KMS-11 (cell line): ENCODE measurements around the gene L1CAM.

Experiments
- H2AFZ ChIP-seq: fragments of 200-600 bp; sonication (generic); 2 replicates; pipeline ENCODE4 v1.6.1; 2016; ENCODE audit warnings: antibody characterized with exemption, mixed run types, low read depth
- H3K27ac ChIP-seq: fragments of 200-600 bp; sonication (generic); 2 replicates; pipeline ENCODE4 v1.6.1; 2016; ENCODE audit warnings: mild to moderate bottlenecking, mixed run types
- H3K27me3 ChIP-seq: fragments of 200-600 bp; sonication (generic); 2 replicates; pipeline ENCODE4 v1.6.1; 2017; ENCODE audit warnings: mild to moderate bottlenecking, low read depth, mixed run types, moderate library complexity; ENCODE audit not compliant: insufficient read depth
- H3K36me3 ChIP-seq: fragments of 200-600 bp; sonication (generic); 2 replicates; pipeline ENCODE4 v1.6.1; 2017; ENCODE audit warnings: mild to moderate bottlenecking, mixed run types; ENCODE audit not compliant: insufficient read depth
- H3K4me1 ChIP-seq: fragments of 200-600 bp; sonication (generic); 2 replicates; pipeline ENCODE4 v1.6.1; 2016; ENCODE audit warnings: mild to moderate bottlenecking, low read depth, mixed run types; ENCODE audit not compliant: poor library complexity, severe bottlenecking
- H3K4me2 ChIP-seq: fragments of 200-600 bp; sonication (generic); 2 replicates; pipeline ENCODE4 v1.7.0; 2016; ENCODE audit warnings: mild to moderate bottlenecking, mixed run types
- H3K4me3 ChIP-seq: fragments of 200-600 bp; sonication (generic); IDR thresholded peaks from 2 replicates; pipeline ENCODE4 v1.6.1; 2017; ENCODE audit warnings: low read depth, low read length, mixed read lengths; ENCODE audit not compliant: insufficient read depth
- H3K79me2 ChIP-seq: fragments of 200-600 bp; sonication (generic); 2 replicates; pipeline ENCODE4 v1.6.1; 2016; ENCODE audit warnings: low read depth, mixed run types; ENCODE audit not compliant: insufficient read depth
- H3K9ac ChIP-seq: fragments of 200-600 bp; sonication (generic); 2 replicates; pipeline ENCODE4 v1.6.1; 2016; ENCODE audit warnings: mild to moderate bottlenecking, mixed run types
- H4K20me1 ChIP-seq: fragments of 200-600 bp; sonication (generic); 2 replicates; pipeline ENCODE4 v1.6.1; 2016; ENCODE audit warnings: mild to moderate bottlenecking, mixed run types; ENCODE audit not compliant: insufficient read depth
- CTCF ChIP-seq: fragments of 200-600 bp; sonication (generic); conservative IDR thresholded peaks from 2 replicates; pipeline ENCODE4 v1.6.1; 2017; ENCODE audit warnings: low read depth, mild to moderate bottlenecking, antibody characterized with exemption, low read length, moderate library complexity, mixed read lengths

The L1CAM gene

GRCh38 chrX:153913211-153913610, 27.2 kb upstream of the L1CAM start:
- H3K4me3 ChIP-seq, result no peak overlapping the region
- H3K4me1 ChIP-seq, result no peaks in the 10 kb centered on the region
- no peaks in the 10 kb centered on the region for H3K27me3 ChIP-seq
- no peak overlapping the region for H3K9ac ChIP-seq
- no peak for TF ChIP-seq CTCF
- no peak overlapping the region for H3K27ac ChIP-seq
- H2AFZ ChIP-seq, result no peak overlapping the region
- H3K79me2 ChIP-seq, result no peaks in the 10 kb centered on the region; the same call in 1 of the 2 replicates
- no peaks in the 10 kb centered on the region for H4K20me1 ChIP-seq
- no peak overlapping the region for H3K4me2 ChIP-seq
- no peaks in the 10 kb centered on the region for H3K36me3 ChIP-seq

- H3K27me3 ChIP-seq, result no peaks in the 10 kb centered on the region
- H4K20me1 ChIP-seq, result no peaks in the 10 kb centered on the region
- H3K79me2 ChIP-seq, result no peaks in the 10 kb centered on the region
- no peak overlapping the region for H3K4me3 ChIP-seq
- H3K36me3 ChIP-seq, result no peaks in the 10 kb centered on the region
- no peak overlapping the region for H2AFZ ChIP-seq
- H3K4me1 ChIP-seq, result no peaks in the 10 kb centered on the region
- TF ChIP-seq CTCF, result no peak
- H3K27ac ChIP-seq, result peak overlapping the region; percentile 44; the same call in 1 of the 2 replicates
- no peak overlapping the region for H3K9ac ChIP-seq
- no peak overlapping the region for H3K4me2 ChIP-seq
These were observed 25.8 kb upstream of the L1CAM start for GRCh38 chrX:153911798-153912197.

GRCh38 chrX:153910446-153910845, 24.5 kb upstream of the L1CAM start:
- H3K79me2 ChIP-seq, result no peaks in the 10 kb centered on the region
- no peak overlapping the region for H3K4me3 ChIP-seq
- no peak overlapping the region for H3K9ac ChIP-seq
- no peak overlapping the region for H2AFZ ChIP-seq
- H3K27me3 ChIP-seq, result no peaks in the 10 kb centered on the region
- no peak overlapping the region for H3K4me2 ChIP-seq
- TF ChIP-seq CTCF, result no peak
- H3K36me3 ChIP-seq, result no peaks in the 10 kb centered on the region
- no peak overlapping the region for H3K27ac ChIP-seq
- no peaks in the 10 kb centered on the region for H3K4me1 ChIP-seq
- H4K20me1 ChIP-seq, result no peaks in the 10 kb centered on the region

- no peaks in the 10 kb centered on the region for H3K79me2 ChIP-seq
- H3K9ac ChIP-seq, result no peak overlapping the region
- no peak for TF ChIP-seq CTCF
- no peaks in the 10 kb centered on the region for H3K36me3 ChIP-seq
- no peak overlapping the region for H3K27ac ChIP-seq
- H3K4me2 ChIP-seq, result no peak overlapping the region
- H2AFZ ChIP-seq, result no peak overlapping the region
- peaks cover under 1% of the 10 kb centered on the region for H3K4me1 ChIP-seq
- no peak overlapping the region for H3K4me3 ChIP-seq
- H3K27me3 ChIP-seq, result no peaks in the 10 kb centered on the region
- no peaks in the 10 kb centered on the region for H4K20me1 ChIP-seq
These were observed 24.0 kb upstream of the L1CAM start for GRCh38 chrX:153909980-153910360.
